Measurements from ENCODE around the gene C1orf21.

C1orf21 gene

DNA sequence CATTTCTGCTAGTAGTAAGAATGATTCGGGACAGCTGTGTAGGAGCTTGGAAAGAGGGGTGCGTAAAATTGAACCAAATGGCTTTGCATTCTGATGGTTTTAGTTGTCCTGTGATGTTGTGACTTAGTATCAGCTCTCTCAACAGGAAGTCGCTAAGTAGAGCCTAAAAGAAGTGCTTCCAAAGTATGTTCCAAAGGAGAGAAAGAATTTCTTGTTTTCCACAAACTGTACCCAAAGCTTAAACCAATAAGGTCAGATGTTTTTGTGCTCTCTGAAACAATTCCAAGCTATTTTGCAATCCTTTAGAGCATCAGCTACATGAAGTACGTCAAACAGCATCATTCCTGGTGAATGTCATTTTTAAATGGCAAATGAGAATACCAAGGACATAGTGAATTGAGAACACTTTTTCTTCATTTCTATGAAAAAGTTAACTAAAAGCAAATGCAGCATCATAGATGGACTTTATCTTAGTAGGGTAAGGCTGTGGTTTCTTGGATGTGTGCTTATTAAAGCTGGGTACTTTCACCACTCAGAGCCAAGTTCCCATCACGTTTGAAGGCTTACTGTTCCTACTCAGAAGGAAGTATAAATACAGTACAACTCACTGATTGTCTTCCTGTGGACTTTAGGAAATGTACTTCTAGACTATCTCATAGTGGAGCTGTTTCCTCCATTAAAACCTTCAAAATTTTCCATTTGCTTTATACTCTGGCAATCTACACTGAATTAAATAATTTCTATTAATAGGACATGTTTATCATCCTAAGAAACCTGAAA, 148.6 kb downstream of the C1orf21 start:
- Histone ChIP-seq H3K4me1 (ENCODE audit: control insufficient read depth in 2 of 2, insufficient read depth in 2 of 2, low read length in 2 of 2) (peaks cover 2 to 14% of the 10 kb centered on the region in 2 donors), H3K9ac (ENCODE audit: low read depth in 1 of 2, low read length in 2 of 2) (no peak overlapping the region), H3K36me3 (ENCODE audit: control insufficient read depth in 2 of 2, insufficient read depth in 2 of 2, low read length in 2 of 2) (peaks cover 7% of the 10 kb centered on the region in 2 donors), H3K27me3 (ENCODE audit: control insufficient read depth in 2 of 2, insufficient read depth in 2 of 2, low read length in 2 of 2) (no peaks in the 10 kb centered on the region), H3K4me3 (ENCODE audit: low read length in 2 of 2) (no peak overlapping the region), H3K9me3 (ENCODE audit: control insufficient read depth in 2 of 2, low read length in 2 of 2) (peaks cover 0 to 6% of the 10 kb centered on the region in 2 donors), H3K27ac (ENCODE audit: low read depth in 2 of 2, low read length in 2 of 2) (peak overlapping the region; percentile 49 to 78)

DNA sequence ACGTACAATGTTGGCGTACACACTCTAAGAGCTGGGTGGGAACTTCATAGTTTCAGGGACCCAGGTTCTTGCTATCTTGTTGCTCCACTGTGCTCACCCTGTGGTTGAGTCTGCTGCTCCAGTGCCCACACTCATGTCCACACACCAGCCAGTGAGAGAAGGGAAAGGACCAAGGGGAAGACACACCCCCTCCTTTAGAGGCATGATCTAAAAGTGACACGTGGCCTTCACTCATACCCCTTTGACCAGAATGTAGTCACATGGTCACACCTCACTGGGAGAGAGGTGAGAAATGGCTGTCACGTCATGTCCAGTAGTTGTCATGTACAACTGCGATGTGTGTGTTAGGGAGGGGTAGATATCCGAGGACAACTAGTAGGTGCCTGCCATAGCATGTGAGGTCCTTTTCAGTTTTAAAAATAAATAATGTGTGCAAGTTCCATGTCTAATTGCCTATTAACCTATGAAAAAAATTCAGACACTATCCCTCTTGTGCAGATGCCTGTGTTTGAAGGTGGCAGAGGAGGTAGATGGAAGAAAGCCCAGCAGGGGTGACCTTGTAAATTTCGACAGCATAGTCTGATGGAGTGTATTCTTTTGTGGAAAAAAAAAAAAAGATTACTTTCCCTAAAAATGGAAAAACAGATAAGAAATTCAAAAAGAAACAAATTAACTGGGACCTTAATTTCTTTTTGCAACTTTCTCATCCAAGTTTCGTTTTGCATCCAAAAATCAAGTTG, 149.6 kb downstream of the C1orf21 start:
- H3K36me3 ChIP-seq (ENCODE audit: control insufficient read depth in 2 of 2, insufficient read depth in 2 of 2, low read length in 2 of 2), result peaks cover 7% of the 10 kb centered on the region in 2 donors
- H3K9me3 ChIP-seq (ENCODE audit: control insufficient read depth in 2 of 2, low read length in 2 of 2), result peaks cover 0 to 6% of the 10 kb centered on the region in 2 donors
- H3K9ac ChIP-seq (ENCODE audit: low read depth in 1 of 2, low read length in 2 of 2), result no peak overlapping the region
- peaks cover 2 to 14% of the 10 kb centered on the region in 2 donors for H3K4me1 ChIP-seq (ENCODE audit: control insufficient read depth in 2 of 2, insufficient read depth in 2 of 2, low read length in 2 of 2)
- H3K27ac ChIP-seq (ENCODE audit: low read depth in 2 of 2, low read length in 2 of 2), result peak overlapping the region; percentile 49 to 78
- H3K27me3 ChIP-seq (ENCODE audit: control insufficient read depth in 2 of 2, insufficient read depth in 2 of 2, low read length in 2 of 2), result no peaks in the 10 kb centered on the region
- no peak overlapping the region for H3K4me3 ChIP-seq (ENCODE audit: low read length in 2 of 2)

DNA sequence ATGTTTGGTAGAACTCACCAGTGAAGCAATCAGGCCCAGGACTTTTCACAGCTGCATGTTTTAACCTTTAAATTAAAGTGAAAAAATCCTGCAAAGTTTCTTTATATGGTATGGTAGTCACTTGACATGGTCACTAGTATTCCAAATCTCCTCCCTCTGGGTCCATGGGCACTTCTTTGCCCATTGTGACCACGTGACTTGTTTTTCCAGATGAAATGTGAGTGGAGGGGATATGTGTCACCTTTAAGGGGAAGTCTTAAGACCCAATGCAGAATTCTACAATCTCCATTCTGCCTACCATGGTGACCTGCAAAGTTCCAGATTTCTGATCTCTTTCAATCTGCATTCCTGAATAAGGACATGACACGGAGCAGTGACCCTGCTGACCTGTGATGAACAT, 152.8 kb downstream of the C1orf21 start:
- peaks cover 10% of the 10 kb centered on the region in 2 donors for H3K36me3 ChIP-seq (ENCODE audit: control insufficient read depth in 2 of 2, insufficient read depth in 2 of 2, low read length in 2 of 2)
- no peaks in the 10 kb centered on the region for H3K27me3 ChIP-seq (ENCODE audit: control insufficient read depth in 2 of 2, insufficient read depth in 2 of 2, low read length in 2 of 2)
- H3K4me1 ChIP-seq (ENCODE audit: control insufficient read depth in 2 of 2, insufficient read depth in 2 of 2, low read length in 2 of 2), result peaks cover under 1 to 5% of the 10 kb centered on the region in 2 donors
- H3K9ac ChIP-seq (ENCODE audit: low read depth in 1 of 2, low read length in 2 of 2), result no peak overlapping the region
- H3K4me3 ChIP-seq (ENCODE audit: low read length in 2 of 2), result no peak overlapping the region
- H3K9me3 ChIP-seq (ENCODE audit: control insufficient read depth in 2 of 2, low read length in 2 of 2), result peaks cover 0 to 6% of the 10 kb centered on the region in 2 donors
- H3K27ac ChIP-seq (ENCODE audit: low read depth in 2 of 2, low read length in 2 of 2), result no peak overlapping the region

DNA sequence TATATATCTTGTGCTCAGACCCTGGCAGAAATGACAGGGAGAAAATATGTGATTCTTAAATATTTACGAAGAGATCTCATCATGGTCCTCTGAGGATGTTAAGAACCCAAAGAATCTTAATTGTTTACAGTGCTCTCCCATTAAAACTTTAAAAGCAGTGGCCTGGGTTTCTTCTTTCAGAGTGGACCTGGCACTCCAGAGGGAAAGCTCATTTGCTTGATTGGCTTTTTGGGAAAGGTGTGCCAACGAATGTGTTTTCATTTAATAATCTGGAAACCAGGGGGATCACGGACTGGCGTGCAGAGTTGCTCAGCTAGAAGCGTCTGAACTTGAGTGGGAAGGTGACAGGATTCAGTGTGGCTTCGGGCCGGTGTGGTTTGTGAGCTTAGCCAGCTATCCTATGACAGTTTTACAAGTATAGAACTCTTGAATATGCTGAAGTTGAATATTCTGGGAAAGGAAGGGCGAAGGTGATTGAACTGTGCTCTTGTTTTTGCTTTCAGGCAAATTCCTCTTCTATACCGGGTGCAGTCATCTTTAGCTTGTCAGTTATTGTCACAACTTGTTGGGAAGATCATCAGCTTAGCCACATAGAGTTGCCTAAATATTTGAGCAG, 154.8 kb downstream of the C1orf21 start:
- no peak overlapping the region for H3K9ac ChIP-seq (ENCODE audit: low read depth in 1 of 2, low read length in 2 of 2)
- no peaks in the 10 kb centered on the region for H3K9me3 ChIP-seq (ENCODE audit: control insufficient read depth in 2 of 2, low read length in 2 of 2)
- H3K36me3 ChIP-seq (ENCODE audit: control insufficient read depth in 2 of 2, insufficient read depth in 2 of 2, low read length in 2 of 2), result peaks cover 3% of the 10 kb centered on the region in 2 donors
- no peak overlapping the region for H3K4me3 ChIP-seq (ENCODE audit: low read length in 2 of 2)
- no peak overlapping the region for H3K27ac ChIP-seq (ENCODE audit: low read depth in 2 of 2, low read length in 2 of 2)
- no peaks in the 10 kb centered on the region for H3K27me3 ChIP-seq (ENCODE audit: control insufficient read depth in 2 of 2, insufficient read depth in 2 of 2, low read length in 2 of 2)
- H3K4me1 ChIP-seq (ENCODE audit: control insufficient read depth in 2 of 2, insufficient read depth in 2 of 2, low read length in 2 of 2), result no peaks in the 10 kb centered on the region

DNA sequence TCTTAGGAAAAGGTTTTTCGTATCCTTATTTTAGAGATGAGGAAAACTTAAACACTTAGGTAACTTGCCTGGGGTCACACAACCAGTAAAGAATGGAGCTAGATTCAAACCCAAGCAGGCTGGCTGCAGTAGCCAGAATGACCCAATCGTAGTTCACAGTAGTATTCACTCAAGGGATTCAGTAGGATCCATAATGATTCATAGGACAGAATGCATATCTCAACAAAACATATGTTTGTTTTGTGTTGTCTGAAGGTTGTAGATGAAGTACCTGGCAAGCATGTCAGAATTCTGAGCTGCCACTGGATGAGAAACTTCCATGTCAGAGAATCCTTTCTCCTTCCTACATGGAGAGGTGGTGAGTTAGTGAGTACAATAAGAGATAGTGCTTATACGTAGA, 155.5 kb downstream of the C1orf21 start:
- Histone ChIP-seq H3K36me3 (ENCODE audit: control insufficient read depth in 2 of 2, insufficient read depth in 2 of 2, low read length in 2 of 2) (peaks cover 3% of the 10 kb centered on the region in 2 donors), H3K4me3 (ENCODE audit: low read length in 2 of 2) (no peak overlapping the region), H3K27ac (ENCODE audit: low read depth in 2 of 2, low read length in 2 of 2) (no peak overlapping the region), H3K4me1 (ENCODE audit: control insufficient read depth in 2 of 2, insufficient read depth in 2 of 2, low read length in 2 of 2) (no peaks in the 10 kb centered on the region), H3K9me3 (ENCODE audit: control insufficient read depth in 2 of 2, low read length in 2 of 2) (no peaks in the 10 kb centered on the region), H3K9ac (ENCODE audit: low read depth in 1 of 2, low read length in 2 of 2) (no peak overlapping the region), H3K27me3 (ENCODE audit: control insufficient read depth in 2 of 2, insufficient read depth in 2 of 2, low read length in 2 of 2) (no peaks in the 10 kb centered on the region)

DNA sequence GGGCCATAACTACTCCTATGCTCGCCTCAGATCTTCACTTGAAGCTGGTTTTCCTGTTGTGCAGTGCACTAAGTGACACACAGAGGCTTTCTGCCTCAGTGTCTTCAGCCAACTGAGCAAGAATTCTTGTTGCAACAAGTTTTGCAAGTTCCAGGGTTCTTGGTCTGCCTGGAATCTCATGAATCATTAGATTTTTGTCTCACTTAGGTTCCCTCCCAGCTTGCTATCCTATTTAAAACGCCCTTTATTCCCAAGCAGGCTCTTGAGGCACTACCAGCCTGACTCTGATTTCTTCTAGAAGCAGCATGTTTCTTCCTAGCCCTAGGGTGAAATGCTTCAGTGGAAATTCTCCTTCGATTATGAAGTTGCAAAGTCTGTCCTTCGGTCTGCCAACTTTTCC, 158.8 kb downstream of the C1orf21 start:
- no peak overlapping the region for H3K9ac ChIP-seq (ENCODE audit: low read depth in 1 of 2, low read length in 2 of 2)
- no peaks in the 10 kb centered on the region for H3K27me3 ChIP-seq (ENCODE audit: control insufficient read depth in 2 of 2, insufficient read depth in 2 of 2, low read length in 2 of 2)
- no peaks in the 10 kb centered on the region for H3K4me1 ChIP-seq (ENCODE audit: control insufficient read depth in 2 of 2, insufficient read depth in 2 of 2, low read length in 2 of 2)
- H3K9me3 ChIP-seq (ENCODE audit: control insufficient read depth in 2 of 2, low read length in 2 of 2), result no peaks in the 10 kb centered on the region
- H3K36me3 ChIP-seq (ENCODE audit: control insufficient read depth in 2 of 2, insufficient read depth in 2 of 2, low read length in 2 of 2), result peaks cover 3% of the 10 kb centered on the region in 2 donors
- no peak overlapping the region for H3K27ac ChIP-seq (ENCODE audit: low read depth in 2 of 2, low read length in 2 of 2)
- no peak overlapping the region for H3K4me3 ChIP-seq (ENCODE audit: low read length in 2 of 2)

DNA sequence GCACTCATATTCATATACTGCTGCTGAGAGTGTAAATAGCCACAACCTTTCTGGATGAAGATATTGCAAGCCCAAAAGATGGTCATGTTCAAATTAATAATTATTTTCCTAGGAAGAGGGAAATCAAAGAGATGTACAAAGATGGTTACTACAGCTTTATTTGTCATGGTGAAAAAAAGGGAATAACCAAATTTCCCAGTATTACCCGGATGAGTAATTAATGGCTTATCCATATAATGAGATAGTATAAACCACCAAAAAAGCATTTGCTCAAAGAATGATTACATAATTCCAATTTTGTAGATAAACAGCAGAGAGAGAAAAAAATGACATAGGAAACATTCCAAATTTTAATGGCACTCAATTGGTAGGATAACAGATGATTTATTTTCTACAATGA, 165.6 kb downstream of the C1orf21 start:
- Histone ChIP-seq H3K36me3 (ENCODE audit: control insufficient read depth in 2 of 2, insufficient read depth in 2 of 2, low read length in 2 of 2) (no peaks in the 10 kb centered on the region), H3K27ac (ENCODE audit: low read depth in 2 of 2, low read length in 2 of 2) (no peak overlapping the region), H3K4me1 (ENCODE audit: control insufficient read depth in 2 of 2, insufficient read depth in 2 of 2, low read length in 2 of 2) (no peaks in the 10 kb centered on the region), H3K9me3 (ENCODE audit: control insufficient read depth in 2 of 2, low read length in 2 of 2) (no peaks in the 10 kb centered on the region), H3K4me3 (ENCODE audit: low read length in 2 of 2) (no peak overlapping the region), H3K27me3 (ENCODE audit: control insufficient read depth in 2 of 2, insufficient read depth in 2 of 2, low read length in 2 of 2) (no peaks in the 10 kb centered on the region), H3K9ac (ENCODE audit: low read depth in 1 of 2, low read length in 2 of 2) (no peak overlapping the region)

DNA sequence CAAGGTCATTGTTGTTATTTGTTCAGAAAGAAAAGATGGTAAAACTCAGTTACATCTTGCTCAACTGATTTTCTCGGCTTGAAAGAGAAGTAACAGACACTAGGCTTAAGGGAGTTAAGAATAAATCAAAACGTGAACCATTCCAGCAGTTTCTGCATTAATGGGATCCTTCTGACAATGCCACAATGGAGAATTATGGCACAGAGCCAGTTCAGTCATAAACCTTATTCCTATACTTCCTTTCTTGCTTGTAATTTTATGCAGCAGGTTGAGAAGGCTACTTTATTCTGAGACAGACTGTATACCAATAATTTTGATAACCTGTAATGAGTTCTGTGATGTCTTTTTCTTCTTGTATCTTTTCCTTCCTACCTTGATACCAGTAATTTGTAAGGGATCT, 167.0 kb downstream of the C1orf21 start:
- H3K27me3 ChIP-seq (ENCODE audit: control insufficient read depth in 2 of 2, insufficient read depth in 2 of 2, low read length in 2 of 2), result no peaks in the 10 kb centered on the region
- H3K4me3 ChIP-seq (ENCODE audit: low read length in 2 of 2), result no peak overlapping the region
- H3K36me3 ChIP-seq (ENCODE audit: control insufficient read depth in 2 of 2, insufficient read depth in 2 of 2, low read length in 2 of 2), result no peaks in the 10 kb centered on the region
- no peaks in the 10 kb centered on the region for H3K4me1 ChIP-seq (ENCODE audit: control insufficient read depth in 2 of 2, insufficient read depth in 2 of 2, low read length in 2 of 2)
- no peak overlapping the region for H3K9ac ChIP-seq (ENCODE audit: low read depth in 1 of 2, low read length in 2 of 2)
- no peak overlapping the region for H3K27ac ChIP-seq (ENCODE audit: low read depth in 2 of 2, low read length in 2 of 2)
- no peaks in the 10 kb centered on the region for H3K9me3 ChIP-seq (ENCODE audit: control insufficient read depth in 2 of 2, low read length in 2 of 2)

DNA sequence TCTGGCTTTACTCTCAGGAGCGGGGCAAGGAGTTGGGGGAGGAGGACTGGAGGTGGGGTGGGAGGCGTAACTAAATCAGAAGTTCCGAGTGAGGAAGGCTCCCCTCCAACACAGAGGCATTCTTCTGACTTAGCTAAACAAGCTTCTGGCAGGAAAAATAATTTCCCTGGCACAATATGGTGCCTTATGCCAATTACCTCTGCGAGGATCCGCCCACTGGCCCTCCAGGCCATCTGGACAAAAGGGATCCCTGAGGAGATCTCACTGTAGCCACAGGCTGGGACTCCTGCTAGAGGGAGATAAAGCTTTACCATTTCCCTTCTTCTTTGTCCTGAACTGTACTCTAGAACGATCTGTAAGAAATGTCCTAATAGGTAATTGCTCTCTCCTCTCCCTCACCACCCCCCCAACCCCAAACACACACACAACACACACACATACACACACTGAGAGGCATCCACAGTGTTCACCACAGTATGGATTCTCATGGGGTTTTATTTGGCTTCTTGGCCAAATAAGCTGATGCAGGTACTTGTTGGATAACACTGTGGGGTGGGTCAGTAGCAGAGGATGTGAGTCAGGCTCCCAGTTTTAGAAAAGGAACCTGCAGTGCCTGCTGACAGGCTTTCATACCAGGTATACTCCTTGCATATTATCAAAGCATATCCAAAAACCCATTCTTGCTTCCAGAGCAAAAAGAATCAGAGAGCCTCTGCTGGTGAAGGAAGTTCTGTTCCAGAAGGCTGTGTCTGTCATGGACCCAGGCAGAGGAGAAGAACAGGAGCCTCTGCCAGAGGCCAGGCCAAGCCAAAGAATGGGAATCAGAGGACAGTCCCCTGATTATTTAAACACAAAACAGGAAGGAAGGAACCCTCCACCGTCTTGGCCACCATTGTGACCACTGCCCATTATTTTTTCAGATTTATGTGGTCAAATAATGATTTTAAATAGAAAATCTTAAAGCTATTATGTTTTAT, 169.1 kb downstream of the C1orf21 start:
- Histone ChIP-seq H3K4me1 (ENCODE audit: control insufficient read depth in 2 of 2, insufficient read depth in 2 of 2, low read length in 2 of 2) (no peaks in the 10 kb centered on the region), H3K36me3 (ENCODE audit: control insufficient read depth in 2 of 2, insufficient read depth in 2 of 2, low read length in 2 of 2) (no peaks in the 10 kb centered on the region), H3K9me3 (ENCODE audit: control insufficient read depth in 2 of 2, low read length in 2 of 2) (no peaks in the 10 kb centered on the region), H3K27ac (ENCODE audit: low read depth in 2 of 2, low read length in 2 of 2) (no peak overlapping the region), H3K4me3 (ENCODE audit: low read length in 2 of 2) (no peak overlapping the region), H3K9ac (ENCODE audit: low read depth in 1 of 2, low read length in 2 of 2) (no peak overlapping the region), H3K27me3 (ENCODE audit: control insufficient read depth in 2 of 2, insufficient read depth in 2 of 2, low read length in 2 of 2) (no peaks in the 10 kb centered on the region)

Measured in mucosa of rectum (tissue), 2 donors.